ENCODE measurements around the gene ITGB6. TPM values are rescaled to one million over a fixed set of nuclear protein-coding genes. Genes with fewer than 3 reads are reported as not detected.
A peak's percentile ranks its signal among the peaks of the same experiment; 100 is the strongest.

The ITGB6 gene
- total RNA-seq, 1 donor from 2014 or later: 0.05 TPM

- intact Hi-C loops (cut with DNase I): no loop called here
- no peak for DNase-seq (ENCODE audit: low spot score)
Measured at GRCh38 chr2:160063879-160064612, 136.0 kb downstream of the ITGB6 start.

GRCh38 chr2:160063271-160063670, 136.8 kb downstream of the ITGB6 start:
- intact Hi-C loops (cut with DNase I): no loop called here
- DNase-seq (ENCODE audit: low spot score): no peak

- DNase-seq (ENCODE audit: low spot score): peak; percentile 78
- intact Hi-C loops (cut with DNase I): no loop called here
Measured at GRCh38 chr2:160062292-160063005, 137.6 kb downstream of the ITGB6 start, which contains the start of gene PLA2R1. PLA2R1 (minus strand) TSS chr2:160062615; CDS start chr2:160062403, 212 bp downstream.

- no peak for DNase-seq (ENCODE audit: low spot score)
- intact Hi-C loops (cut with DNase I): no loop called here
Measured at GRCh38 chr2:160061944-160062291, 138.2 kb downstream of the ITGB6 start.

- no peak for DNase-seq (ENCODE audit: low spot score)
- intact Hi-C loops (cut with DNase I): no loop called here
Measured at GRCh38 chr2:160061533-160061932, 138.5 kb downstream of the ITGB6 start.

- DNase-seq (ENCODE audit: low spot score): no peak
- intact Hi-C loops (cut with DNase I): no loop called here
Measured at GRCh38 chr2:160060297-160060696, 139.8 kb downstream of the ITGB6 start.

GRCh38 chr2:160057356-160057755, 142.7 kb downstream of the ITGB6 start:
- intact Hi-C loops (cut with DNase I): no loop called here
- DNase-seq (ENCODE audit: low spot score): no peak

- DNase-seq (ENCODE audit: low spot score): no peak
- intact Hi-C loops (cut with DNase I): no loop called here
Measured at GRCh38 chr2:160055726-160056108, 144.4 kb downstream of the ITGB6 start.

GRCh38 chr2:160054984-160055725, 144.9 kb downstream of the ITGB6 start:
- DNase-seq (ENCODE audit: low spot score): no peak
- intact Hi-C loops (cut with DNase I): no loop called here

GRCh38 chr2:160053946-160054345, 146.1 kb downstream of the ITGB6 start:
- DNase-seq (ENCODE audit: low spot score): no peak
- intact Hi-C loops (cut with DNase I): no loop called here

- DNase-seq (ENCODE audit: low spot score): no peak
- intact Hi-C loops (cut with DNase I): no loop called here
Measured at GRCh38 chr2:160052531-160052930, 147.5 kb downstream of the ITGB6 start.

GRCh38 chr2:160051371-160051800, 148.7 kb downstream of the ITGB6 start:
- no peak for DNase-seq (ENCODE audit: low spot score)
- intact Hi-C loops (cut with DNase I): no loop called here

- DNase-seq (ENCODE audit: low spot score): no peak
- intact Hi-C loops (cut with DNase I): no loop called here
Measured at GRCh38 chr2:160050147-160050546, 149.9 kb downstream of the ITGB6 start.

Other genes starting within 250 kb of the ITGB6 start
- 3.0 TPM for gene PLA2R1, start 137.7 kb downstream of the ITGB6 start, total RNA-seq